LNCAP (cell line): ENCODE measurements around the gene CPS1.

Experiments used
- CTCF ChIP-seq: fragments of 450-650 bp; IDR thresholded peaks from 2 replicates; pipeline ENCODE4 v1.5.1; 2017; ENCODE audit warnings: mild to moderate bottlenecking

The CPS1 gene

GRCh38 chr2:210657874-210658273, 101.5 kb downstream of the CPS1 start:
- no peak for TF ChIP-seq CTCF

GRCh38 chr2:210660751-210661150, 104.4 kb downstream of the CPS1 start:
- TF ChIP-seq CTCF: no peak

DNA sequence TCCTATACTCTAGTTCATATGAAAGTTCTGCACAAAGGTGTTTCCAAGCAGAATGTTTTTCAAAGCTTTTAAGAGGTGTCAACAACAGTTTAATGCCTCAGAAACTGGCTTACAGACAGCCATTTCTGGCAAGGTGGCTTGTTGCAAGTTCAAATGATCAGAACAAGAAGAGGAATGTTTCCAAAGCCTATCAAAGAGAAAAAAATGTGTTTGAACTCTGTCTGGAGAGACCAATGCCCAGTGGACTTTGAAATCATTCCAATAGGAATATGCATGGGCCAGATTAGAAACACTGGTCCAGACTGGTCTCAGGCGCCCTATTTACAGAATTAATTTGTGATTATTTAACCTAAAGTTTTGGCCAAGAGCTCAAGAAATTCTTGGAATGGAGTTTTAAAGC, 106.2 kb downstream of the CPS1 start:
- TF ChIP-seq CTCF: no peak

GRCh38 chr2:210663631-210664089, 107.3 kb downstream of the CPS1 start:
- TF ChIP-seq CTCF: peak; percentile 43; the same call in 1 of the 2 replicates

- no peak for TF ChIP-seq CTCF
These were observed 111.3 kb downstream of the CPS1 start for GRCh38 chr2:210667711-210668110.

GRCh38 chr2:210671065-210671464, 114.7 kb downstream of the CPS1 start:
- TF ChIP-seq CTCF: no peak

- no peak for TF ChIP-seq CTCF
These were observed 116.7 kb downstream of the CPS1 start for GRCh38 chr2:210673117-210673516.

DNA sequence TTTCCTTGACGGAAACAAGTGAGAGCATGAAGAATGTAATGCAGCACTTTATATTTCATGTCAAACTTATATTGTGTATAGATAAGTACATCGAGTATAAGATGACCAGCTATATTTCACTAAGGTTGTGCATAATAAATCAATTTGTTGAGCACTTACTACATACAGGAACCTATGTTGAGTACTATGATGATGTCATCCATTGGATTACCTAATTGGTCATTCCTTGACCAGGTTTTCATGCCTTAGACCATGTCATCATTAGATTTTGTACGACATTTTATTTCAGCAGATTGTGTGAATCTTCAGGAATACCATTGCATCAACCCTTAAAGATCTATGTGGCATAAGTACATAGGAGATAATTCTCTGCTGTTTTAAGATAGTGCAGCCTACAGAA, 119.7 kb downstream of the CPS1 start:
- no peak for TF ChIP-seq CTCF
